ENCODE data around the gene EFNA5. TPM values are rescaled to one million over a fixed set of nuclear protein-coding genes. Genes with fewer than 3 reads are reported as not detected.
"Not testable (repeated sequence)": the region's sequence is repeated elsewhere in the genome, so short reads cannot be mapped to it uniquely, and the experiment has no call there.

The EFNA5 gene
- total and polyA plus RNA-seq, 10 of the 15 experiments (the other 5 are each of a cell fraction or from before 2014, with no cell fraction given), result 0.19 to 12.6 (median 3.9) TPM

- no peak for TF ChIP-seq CEBPZ (IDR thresholded peaks at IDR 0.05; ENCODE audit: low read depth, low read length)
- TF ChIP-seq CBX3 (IDR thresholded peaks at IDR 0.05; ENCODE audit: borderline replicate concordance, low read depth), result no peak
- no peak for TF ChIP-seq BCLAF1 (IDR thresholded peaks at IDR 0.05)
- no peak for TF ChIP-seq MYB (IDR thresholded peaks at IDR 0.05; ENCODE audit: borderline replicate concordance, low read depth, low read length)
These were observed 215.6 kb downstream of the EFNA5 start (continued) for GRCh38 chr5:107455111-107455544.

- H3K27me3 ChIP-seq (replicated peaks in 1 of 2; ENCODE audit: control insufficient read depth in 2 of 2, insufficient read depth in 2 of 2, low read length in 1 of 2); intact Hi-C loops (cut with micrococcal nuclease; ENCODE audit: unreplicated experiment); H3K27ac ChIP-seq (ENCODE audit: control insufficient read depth, insufficient read depth); H3K9me3 ChIP-seq (replicated peaks; ENCODE audit: control insufficient read depth, insufficient read depth, low read length); H3K36me3 ChIP-seq (ENCODE audit: control insufficient read depth in 2 of 2, insufficient read depth in 2 of 2, low read length in 1 of 2); H3K79me2 ChIP-seq (ENCODE audit: control insufficient read depth, insufficient read depth, low read length); FAIRE-seq; H2AFZ ChIP-seq (ENCODE audit: control insufficient read depth, low read depth, low read length); H3K9ac ChIP-seq (ENCODE audit: control insufficient read depth, insufficient read depth, low read length); BruUV-seq (replicated peaks); H3K4me2 ChIP-seq (ENCODE audit: control insufficient read depth, insufficient read depth); H4K20me1 ChIP-seq (ENCODE audit: control insufficient read depth, insufficient read depth); DNase-seq (ENCODE audit: low read depth, low spot score); CTCF ChIA-PET; H3K4me1 ChIP-seq (ENCODE audit: control insufficient read depth, insufficient read depth, low read length); ATAC-seq; in situ Hi-C loops (cut with MboI); H3K4me3 ChIP-seq: not testable (repeated sequence)
- RAD21 ChIA-PET (ENCODE audit: unreplicated experiment), result interaction anchor here (1.6 kb wide), 1 partner anchor 23 kb away, joined by 3 read pairs; no protein-coding TSS in a partner anchor
- SMC1A ChIA-PET (ENCODE audit: uncharacterized antibody, unreplicated experiment), result interaction anchor here (1.1 to 6.8 kb wide), 6 partner anchors 9 to 47 kb away, joined by 3 to 68 read pairs (median 4); no protein-coding TSS in a partner anchor
- POLR2A ChIA-PET, result interaction anchor here (1.0 kb wide), 1 partner anchor 28 kb away, joined by 3 read pairs; no protein-coding TSS in a partner anchor
- WGBS (ENCODE audit: insufficient coverage, insufficient replicate concordance, low lambda C conversion rate, missing lambda C conversion rate), result 89% methylated on average over 4 of the region's 4 CpGs
These were observed 218.9 kb downstream of the EFNA5 start for GRCh38 chr5:107451827-107452226.
